ENCODE measurements around the gene LCN2.

- no peak for TF ChIP-seq REST (IDR thresholded peaks at IDR 0.05; ENCODE audit: unreplicated experiment)
- no peak for TF ChIP-seq EZH2phosphoT487 (IDR thresholded peaks at IDR 0.05; ENCODE audit: unreplicated experiment)
- TF ChIP-seq CTCF (conservative IDR thresholded peaks at IDR 0.05; ENCODE audit: low read depth in 2 of 2): no peak
- no peak for TF ChIP-seq POLR2AphosphoS5 (IDR thresholded peaks at IDR 0.05; ENCODE audit: low read depth)
- no peak for TF ChIP-seq EZH2 (IDR thresholded peaks at IDR 0.05; ENCODE audit: low read depth, unreplicated experiment)
- TF ChIP-seq JUNB (IDR thresholded peaks at IDR 0.05; ENCODE audit: unreplicated experiment): no peak
- TF ChIP-seq CREB1 (CRISPR knock-in tag; IDR thresholded peaks at IDR 0.05; ENCODE audit: low read depth): no peak
- TF ChIP-seq STAT1 (IDR thresholded peaks at IDR 0.05; ENCODE audit: unreplicated experiment): no peak
- TF ChIP-seq ETS1 (IDR thresholded peaks at IDR 0.05): no peak
Observed at GRCh38 chr9:128142596-128142995, 6.7 kb upstream of the LCN2 start.

All from GM23338 (cell line).